Measurements from ENCODE around the gene FAIM2. TPM values are rescaled to one million over a fixed set of nuclear protein-coding genes. Genes with fewer than 3 reads are reported as not detected.

Gene FAIM2
- total RNA-seq, 1 donor from 2014 or later: not detected

GRCh38 chr12:49894751-49895148 lies 8.9 kb downstream of the FAIM2 start:
- ATAC-seq (ENCODE audit: low read depth) (no peak), DNase-seq (no peak)
- no peak for TF ChIP-seq CTCF (IDR thresholded peaks at IDR 0.05)
- POLR2A ChIA-PET: no interaction called here
- Mint-ChIP-seq H3K36me3 (ENCODE audit: low read depth) (no peaks in the 10 kb centered on the region), H3K27me3 (peaks cover 9% of the 10 kb centered on the region), H3K9me3 (no peaks in the 10 kb centered on the region), H3K4me1 (peaks cover 10% of the 10 kb centered on the region), H3K27ac (no peak overlapping the region), H3K4me3 (no peak overlapping the region)
- intact Hi-C loops (cut with micrococcal nuclease): no loop called here
- CTCF ChIA-PET: interaction anchor here (1.2 kb wide), 1 partner anchor 28 kb away, joined by 3 read pairs; no protein-coding TSS in a partner anchor

- peaks cover 10% of the 10 kb centered on the region for H3K4me1 Mint-ChIP-seq
- ChIA-PET POLR2A (no interaction called here), CTCF (interaction anchor here (1.2 kb wide), 1 partner anchor 28 kb away, joined by 3 read pairs; no protein-coding TSS in a partner anchor)
- no peak for TF ChIP-seq CTCF (IDR thresholded peaks at IDR 0.05)
- DNase-seq: no peak
- no peak overlapping the region for H3K27ac Mint-ChIP-seq
- ATAC-seq (ENCODE audit: low read depth): peak; percentile 78
- no peaks in the 10 kb centered on the region for H3K9me3 Mint-ChIP-seq
- peaks cover 9% of the 10 kb centered on the region for H3K27me3 Mint-ChIP-seq
- no peaks in the 10 kb centered on the region for H3K36me3 Mint-ChIP-seq (ENCODE audit: low read depth)
- H3K4me3 Mint-ChIP-seq: no peak overlapping the region
- intact Hi-C loops (cut with micrococcal nuclease): no loop called here
These were observed 9.6 kb downstream of the FAIM2 start for GRCh38 chr12:49893753-49894750.

- Mint-ChIP-seq H3K27me3 (peaks cover 5% of the 10 kb centered on the region), H3K27ac (no peak overlapping the region), H3K4me3 (no peak overlapping the region), H3K9me3 (no peaks in the 10 kb centered on the region), H3K36me3 (ENCODE audit: low read depth) (no peaks in the 10 kb centered on the region), H3K4me1 (peaks cover 10% of the 10 kb centered on the region)
- ChIA-PET POLR2A (no interaction called here), CTCF (no interaction called here)
- DNase-seq: no peak
- intact Hi-C loops (cut with micrococcal nuclease): no loop called here
- TF ChIP-seq CTCF (IDR thresholded peaks at IDR 0.05): no peak
- no peak for ATAC-seq (ENCODE audit: low read depth)
These were observed 10.9 kb downstream of the FAIM2 start for GRCh38 chr12:49892732-49893317.

GRCh38 chr12:49892084-49892731 lies 11.5 kb downstream of the FAIM2 start:
- Mint-ChIP-seq H3K27me3 (peaks cover 6% of the 10 kb centered on the region), H3K4me3 (no peak overlapping the region), H3K36me3 (ENCODE audit: low read depth) (no peaks in the 10 kb centered on the region), H3K4me1 (peaks cover 10% of the 10 kb centered on the region), H3K9me3 (no peaks in the 10 kb centered on the region), H3K27ac (no peak overlapping the region)
- ATAC-seq (ENCODE audit: low read depth) (no peak), DNase-seq (no peak)
- POLR2A ChIA-PET: no interaction called here
- intact Hi-C loops (cut with micrococcal nuclease): no loop called here
- TF ChIP-seq CTCF (IDR thresholded peaks at IDR 0.05): no peak
- CTCF ChIA-PET: no interaction called here

GRCh38 chr12:49891476-49891875 lies 12.2 kb downstream of the FAIM2 start:
- TF ChIP-seq CTCF (IDR thresholded peaks at IDR 0.05): no peak
- intact Hi-C loops (cut with micrococcal nuclease): no loop called here
- Mint-ChIP-seq H3K36me3 (ENCODE audit: low read depth) (no peaks in the 10 kb centered on the region), H3K27me3 (peaks cover 13% of the 10 kb centered on the region), H3K4me1 (peaks cover 10% of the 10 kb centered on the region), H3K9me3 (no peaks in the 10 kb centered on the region), H3K27ac (no peak overlapping the region), H3K4me3 (no peak overlapping the region)
- DNase-seq (no peak), ATAC-seq (ENCODE audit: low read depth) (no peak)
- POLR2A ChIA-PET: no interaction called here
- CTCF ChIA-PET: no interaction called here
